Caco-2 (cell line): ENCODE measurements around the gene SLC39A1. TPM values are rescaled to one million over a fixed set of nuclear protein-coding genes. Genes with fewer than 3 reads are reported as not detected.

Experiments
- BruUV-seq: library from RNA; stranded (reverse); fragments of 400-500 nt; replicated peaks from 2 replicates; lab custom pipeline; 2021; lab: Mats Ljungman, UMichigan
- CTCF ChIA-PET: fragments of 300-600 bp; sonication (Branson Sonifier 250); formaldehyde crosslinking; loops from one replicate; lab custom pipeline; 2022; ENCODE audit warnings: antibody characterized with exemption; lab: Charles Lee
- POLR2A ChIA-PET: fragments of 300-600 bp; sonication (Branson Sonifier 250); formaldehyde crosslinking; loops from one replicate; lab custom pipeline; 2022; ENCODE audit warnings: antibody characterized with exemption; lab: Charles Lee
- DNase-seq, 2 experiments: peaks; one replicate each; pipeline versions ENCODE4 v3.0.0 to v3.0.0-alpha.2; 2020 to 2022
- H3K27me3 ChIP-seq: replicated peaks from 2 replicates; pipeline ENCODE4 v1.6.0; 2011; ENCODE audit warnings: low read length; ENCODE audit not compliant: control insufficient read depth, insufficient read depth
- H3K36me3 ChIP-seq: 2 replicates; pipeline ENCODE4 v1.5.1; 2011; ENCODE audit warnings: low read length; ENCODE audit not compliant: control insufficient read depth, insufficient read depth
- H3K4me1 ChIP-seq: fragments of 250-450 bp; sonication (Bioruptor Pico); 2 replicates; pipeline ENCODE4 v1.5.1; 2020; ENCODE audit warnings: mild to moderate bottlenecking
- H3K4me3 ChIP-seq: 2 replicates; pipeline ENCODE4 v1.5.1; 2011; ENCODE audit warnings: low read depth, mild to moderate bottlenecking, control low read depth, low read length
- H3K9me3 ChIP-seq: fragments of 250-450 bp; sonication (Bioruptor Pico); 2 replicates; pipeline ENCODE4 v1.5.1; 2020; ENCODE audit warnings: mild to moderate bottlenecking, moderate library complexity
- H3K27ac Mint-ChIP-seq: one replicate; pipeline ENCODE4 v1.8.0; 2022; ENCODE audit warnings: mixed read lengths; ENCODE audit not compliant: unreplicated experiment
- H3K27me3 Mint-ChIP-seq: one replicate; pipeline ENCODE4 v1.8.0; 2022; ENCODE audit warnings: mixed read lengths; ENCODE audit not compliant: insufficient read depth, unreplicated experiment
- H3K36me3 Mint-ChIP-seq: one replicate; pipeline ENCODE4 v1.8.0; 2022; ENCODE audit warnings: mild to moderate bottlenecking, mixed read lengths; ENCODE audit not compliant: insufficient read depth, unreplicated experiment
- H3K4me1 Mint-ChIP-seq: one replicate; pipeline ENCODE4 v1.8.0; 2022; ENCODE audit warnings: low read depth, mixed read lengths; ENCODE audit not compliant: unreplicated experiment
- H3K4me3 Mint-ChIP-seq: one replicate; pipeline ENCODE4 v1.8.0; 2022; ENCODE audit warnings: mild to moderate bottlenecking, moderate library complexity, mixed read lengths; ENCODE audit not compliant: unreplicated experiment
- H3K9me3 Mint-ChIP-seq: one replicate; pipeline ENCODE4 v1.8.0; 2022; ENCODE audit warnings: mixed read lengths; ENCODE audit not compliant: unreplicated experiment
- CTCF ChIP-seq, 2 experiments: fragments of 200-600 bp in 1 of 2; IDR thresholded peaks; 1 replicate in 1 of 2; 2 replicates in 1 of 2; pipeline versions ENCODE4 v1.5.1 to v1.8.0; 2011 to 2022; ENCODE audit warnings: antibody characterized with exemption in 1 of 2, control low read depth in 1 of 2, inconsistent platforms in 1 of 2, low read depth in 1 of 2, low read length in 1 of 2, mild to moderate bottlenecking in 1 of 2, moderate library complexity in 1 of 2; ENCODE audit not compliant: insufficient read depth in 1 of 2, severe bottlenecking in 1 of 2, unreplicated experiment in 1 of 2
- intact Hi-C: fragments of 100-400 bp; cut with micrococcal nuclease; formaldehyde crosslinking; loops from one replicate; pipeline ENCODE4 v1.10.0; 2022; ENCODE audit not compliant: unreplicated experiment
- total RNA-seq: library from RNA; stranded (reverse); gene quantifications from 2 replicates; pipeline ENCODE4 v1.2.3, GENCODE V29; 2022

Gene SLC39A1
- total RNA-seq, 1 experiment from 2014 or later, result 135 TPM

GRCh38 chr1:153963850-153964331 is 554 bp upstream of the SLC39A1 start:
- no peak for TF ChIP-seq CTCF (IDR thresholded peaks at IDR 0.05; ENCODE audit: insufficient read depth in 1 of 2, low read depth in 1 of 2, low read length in 1 of 2, severe bottlenecking in 1 of 2, unreplicated experiment in 1 of 2)

GRCh38 chr1:153962088-153963029 is 978 bp downstream of the SLC39A1 start:
- peaks cover 75% of the 10 kb centered on the region for H3K36me3 Mint-ChIP-seq
- CTCF ChIA-PET, result interaction anchor here (0.7 to 2.5 kb wide), 4 partner anchors 16 to 265 kb away, joined by 3 to 14 read pairs (median 4); partner anchors contain the start of genes DENND4B and GATAD2B

More at GRCh38 chr1:153963850-153964331, 554 bp upstream of the SLC39A1 start:
- Histone ChIP-seq H3K36me3 (peaks cover 4% of the 10 kb centered on the region), H3K4me1 (peaks cover 14% of the 10 kb centered on the region), H3K27me3 (no peaks in the 10 kb centered on the region), H3K4me3 (peak overlapping the region; percentile 72), H3K9me3 (no peaks in the 10 kb centered on the region)
- POLR2A ChIA-PET, result interaction anchor here (0.6 to 6.3 kb wide), 9 partner anchors 13 to 188 kb away, joined by 3 to 105 read pairs (median 9); partner anchors contain the start of genes GATAD2B, JTB, RAB13 and RPS27
- no peaks in the 10 kb centered on the region for H3K27me3 Mint-ChIP-seq
- peaks cover 24% of the 10 kb centered on the region for H3K4me1 Mint-ChIP-seq
- DNase-seq, result peak; percentile 89 to 94
- intact Hi-C loops, result loop anchor here (1.0 to 2.0 kb wide), 2 partner anchors 22 to 41 kb away; partner anchors contain the start of genes GATAD2B and RAB13
- no TSS peak for BruUV-seq
- peak overlapping the region; percentile 81 for H3K4me3 Mint-ChIP-seq
- CTCF ChIA-PET, result interaction anchor here (0.6 to 2.5 kb wide), 6 partner anchors 14 to 1316 kb away, joined by 3 to 14 read pairs (median 4); partner anchors contain the start of genes DENND4B and JTB
- H3K27ac Mint-ChIP-seq, result peak overlapping the region; percentile 93
- H3K36me3 Mint-ChIP-seq, result peaks cover 69% of the 10 kb centered on the region
- no peaks in the 10 kb centered on the region for H3K9me3 Mint-ChIP-seq

More at GRCh38 chr1:153962088-153963029, 978 bp downstream of the SLC39A1 start:
- H3K9me3 Mint-ChIP-seq, result no peaks in the 10 kb centered on the region
- BruUV-seq, result no TSS peak
- intact Hi-C loops, result loop anchor here (1.0 to 2.0 kb wide), 2 partner anchors 24 to 40 kb away; partner anchors contain the start of genes GATAD2B and RAB13
- POLR2A ChIA-PET, result interaction anchor here (1.0 to 6.3 kb wide), 6 partner anchors 10 to 328 kb away, joined by 3 to 105 read pairs (median 10); partner anchors contain the start of genes DENND4B, GATAD2B and JTB
- H3K9me3 ChIP-seq, result no peaks in the 10 kb centered on the region
- H3K4me3 Mint-ChIP-seq, result peak overlapping the region; percentile 81
- H3K4me1 ChIP-seq, result peaks cover 14% of the 10 kb centered on the region
- peak overlapping the region; percentile 72 for H3K4me3 ChIP-seq
- no peak for TF ChIP-seq CTCF (IDR thresholded peaks at IDR 0.05; ENCODE audit: insufficient read depth in 1 of 2, low read depth in 1 of 2, low read length in 1 of 2, severe bottlenecking in 1 of 2, unreplicated experiment in 1 of 2)
- DNase-seq, result peak in 1 of 2 experiments; percentile 32
- no peaks in the 10 kb centered on the region for H3K27me3 Mint-ChIP-seq
- peaks cover 30% of the 10 kb centered on the region for H3K4me1 Mint-ChIP-seq
- H3K36me3 ChIP-seq, result peaks cover 4% of the 10 kb centered on the region
- no peaks in the 10 kb centered on the region for H3K27me3 ChIP-seq
- peak overlapping the region; percentile 93 for H3K27ac Mint-ChIP-seq
